Epithelial cell of proximal tubule (primary cell): ENCODE results near the gene HES4. TPM values are rescaled to one million over a fixed set of nuclear protein-coding genes. Genes with fewer than 3 reads are reported as not detected.
"Not testable (repeated sequence)": the region's sequence is repeated elsewhere in the genome, so short reads cannot be mapped to it uniquely, and the experiment has no call there.

Experiments
- DNase-seq: peaks from one replicate; pipeline ENCODE4 v3.0.0-alpha.2; 2011; ENCODE audit warnings: low read depth
- H3K4me3 ChIP-seq: 2 replicates; pipeline ENCODE4 v1.5.1; 2011; ENCODE audit warnings: low read depth, mild to moderate bottlenecking, low read length
- CTCF ChIP-seq: conservative IDR thresholded peaks from 2 replicates; pipeline ENCODE4 v1.5.1; 2012; ENCODE audit warnings: low read depth, mild to moderate bottlenecking, low read length
- total RNA-seq: library from RNA; depleted of rRNA; stranded (reverse); fragments of >200 nt; gene quantifications from 2 replicates; pipeline ENCODE4 v1.2.3, GENCODE V29; 2015

The HES4 gene
- total RNA-seq, 1 donor from 2014 or later = 193 TPM

GRCh38 chr1:998995-999724 lies 737 bp downstream of the HES4 start:
- DNase-seq = no peak
- TF ChIP-seq CTCF = no peak
- peak overlapping the region; percentile 80 for H3K4me3 ChIP-seq

- DNase-seq = no peak
- TF ChIP-seq CTCF = no peak
- peak overlapping the region; percentile 80 for H3K4me3 ChIP-seq
Measured at GRCh38 chr1:998745-998994, 1.2 kb downstream of the HES4 start.

- TF ChIP-seq CTCF = no peak
- peak overlapping the region; percentile 80 for H3K4me3 ChIP-seq
- no peak for DNase-seq
Measured at GRCh38 chr1:997993-998744, 1.7 kb downstream of the HES4 start.

- no peak for TF ChIP-seq CTCF
- no peak for DNase-seq
- no peak overlapping the region for H3K4me3 ChIP-seq
Measured at GRCh38 chr1:997713-997992, 2.2 kb downstream of the HES4 start.

GRCh38 chr1:996851-997712 lies 2.8 kb downstream of the HES4 start:
- no peak for TF ChIP-seq CTCF

GRCh38 chr1:995665-996633 lies 3.9 kb downstream of the HES4 start:
- DNase-seq = no peak
- no peak overlapping the region for H3K4me3 ChIP-seq
- no peak for TF ChIP-seq CTCF

More at GRCh38 chr1:996851-997712, 2.8 kb downstream of the HES4 start:
- DNase-seq = no peak
- H3K4me3 ChIP-seq = no peak overlapping the region

GRCh38 chr1:994546-994945 lies 5.4 kb downstream of the HES4 start:
- not testable (repeated sequence) for H3K4me3 ChIP-seq, DNase-seq
